ENCODE measurements around the gene ZRANB1.

ZRANB1 gene

DNA sequence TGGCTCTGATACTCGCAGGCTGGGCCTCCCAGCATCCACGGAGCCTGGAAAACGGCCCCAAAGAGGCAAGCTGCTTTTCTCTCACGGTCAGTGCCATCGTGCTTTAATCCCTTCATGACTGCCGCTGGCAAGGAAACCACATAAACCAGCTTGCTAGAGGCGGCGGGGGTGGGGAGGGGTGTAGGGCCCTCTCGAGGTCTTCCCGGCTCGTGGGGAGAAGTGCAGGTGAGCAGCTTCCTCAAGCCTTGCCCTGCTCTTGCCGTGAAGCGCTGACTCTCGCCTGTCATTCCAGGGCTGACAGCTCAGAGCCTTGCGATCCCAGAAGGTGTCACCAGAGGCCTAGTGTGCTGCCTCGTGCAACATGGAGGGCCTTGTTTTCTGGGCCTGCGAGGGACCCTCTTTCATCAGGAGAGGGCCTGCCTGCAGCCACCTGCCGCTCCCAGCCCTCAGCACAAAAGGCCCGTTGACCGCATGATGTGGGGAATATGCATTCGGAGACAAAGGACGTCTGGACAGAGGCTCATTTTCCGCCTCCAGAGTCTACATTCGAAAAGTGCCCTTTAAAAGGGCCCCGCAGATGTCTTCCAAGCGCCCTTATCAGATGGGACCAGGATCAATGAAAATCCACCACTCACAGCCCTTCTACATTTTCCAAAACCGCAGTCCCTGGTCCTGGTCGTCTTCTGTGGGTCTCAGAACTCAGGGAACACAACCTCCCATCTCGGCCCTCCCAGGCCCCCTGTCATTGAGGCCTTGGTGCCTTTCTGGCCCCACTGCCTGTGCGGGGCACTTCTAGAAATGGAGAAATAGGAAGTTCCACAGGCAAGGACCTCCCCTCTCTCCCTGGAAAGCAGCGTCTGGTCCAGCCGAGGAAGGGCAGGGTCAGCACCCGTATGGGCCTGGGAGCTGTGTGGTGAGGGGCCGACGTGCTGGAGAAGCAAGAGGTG, 58.7 kb downstream of the ZRANB1 start:
- Histone ChIP-seq H3K4me1 (ENCODE audit: control insufficient read depth, insufficient read depth, low read length) (no peaks in the 10 kb centered on the region), H3K9me3 (ENCODE audit: control insufficient read depth, insufficient read depth, low read length) (no peaks in the 10 kb centered on the region), H3K9ac (ENCODE audit: low read depth, low read length) (no peak overlapping the region), H3K27ac (ENCODE audit: low read depth, low read length) (no peak overlapping the region), H3K27me3 (ENCODE audit: control insufficient read depth, insufficient read depth, low read length) (no peaks in the 10 kb centered on the region), H3K36me3 (ENCODE audit: control insufficient read depth, insufficient read depth, low read length) (peaks cover 97% of the 10 kb centered on the region), H3K4me3 (ENCODE audit: low read depth, low read length) (no peak overlapping the region)

DNA sequence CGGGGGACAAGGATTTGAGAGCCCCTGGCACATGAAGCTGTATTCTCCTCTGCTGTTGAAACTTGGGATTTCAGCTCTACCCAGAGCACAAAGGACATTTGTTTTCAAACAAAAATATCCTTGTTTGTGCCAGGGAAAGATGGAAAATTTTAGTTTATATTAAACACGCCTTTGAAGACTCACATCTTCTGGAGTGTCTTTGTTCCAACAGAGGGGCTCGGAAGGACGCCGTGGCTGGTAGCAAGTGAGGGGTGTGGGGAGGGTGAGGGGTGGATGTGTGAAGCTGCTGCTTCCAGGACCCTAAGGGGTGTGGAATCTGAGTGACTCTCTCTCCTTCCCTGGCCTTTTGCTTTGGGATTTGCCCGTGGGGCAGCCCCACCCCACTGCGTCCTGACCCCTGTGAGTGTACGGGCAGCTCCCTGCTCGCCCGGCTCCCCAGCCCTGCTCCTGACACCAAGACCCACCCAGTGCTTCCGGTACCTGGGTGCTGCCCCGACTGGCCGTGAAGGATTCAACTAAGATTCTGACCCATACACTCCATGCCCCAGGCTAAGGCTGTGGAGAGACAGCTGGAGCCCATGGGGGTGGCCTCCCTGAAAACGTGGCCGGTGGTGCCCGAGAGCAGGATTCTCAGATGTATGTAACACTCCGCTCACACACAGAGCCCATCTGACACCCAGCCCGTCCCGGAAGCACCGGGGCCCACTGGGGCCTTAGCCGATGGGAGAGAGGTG, 59.6 kb downstream of the ZRANB1 start:
- Histone ChIP-seq H3K27me3 (ENCODE audit: control insufficient read depth, insufficient read depth, low read length) (no peaks in the 10 kb centered on the region), H3K9me3 (ENCODE audit: control insufficient read depth, insufficient read depth, low read length) (no peaks in the 10 kb centered on the region), H3K36me3 (ENCODE audit: control insufficient read depth, insufficient read depth, low read length) (peaks cover 96% of the 10 kb centered on the region), H3K4me3 (ENCODE audit: low read depth, low read length) (no peak overlapping the region), H3K27ac (ENCODE audit: low read depth, low read length) (no peak overlapping the region), H3K9ac (ENCODE audit: low read depth, low read length) (no peak overlapping the region), H3K4me1 (ENCODE audit: control insufficient read depth, insufficient read depth, low read length) (no peaks in the 10 kb centered on the region)

DNA sequence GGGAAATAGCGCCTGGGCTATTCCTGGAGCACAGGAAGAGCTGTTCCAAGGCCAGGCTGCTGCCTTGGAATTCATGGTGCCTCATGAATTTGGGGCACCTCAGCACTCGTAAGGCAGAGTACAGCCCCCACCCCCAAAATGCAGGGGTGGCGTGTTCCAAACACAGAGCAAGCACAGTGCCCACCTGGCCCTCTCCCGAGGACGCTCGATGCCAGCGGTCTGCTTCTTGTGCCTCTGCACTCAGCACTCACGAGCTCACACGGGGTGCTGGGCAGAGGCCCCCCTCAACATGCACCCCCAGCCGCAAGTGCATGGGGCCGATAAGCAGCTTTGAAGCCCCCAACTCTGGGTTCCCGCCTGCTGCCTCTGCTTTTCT, 60.1 kb downstream of the ZRANB1 start:
- no peaks in the 10 kb centered on the region for H3K27me3 ChIP-seq (ENCODE audit: control insufficient read depth, insufficient read depth, low read length)
- H3K27ac ChIP-seq (ENCODE audit: low read depth, low read length): no peak overlapping the region
- peaks cover 96% of the 10 kb centered on the region for H3K36me3 ChIP-seq (ENCODE audit: control insufficient read depth, insufficient read depth, low read length)
- H3K9ac ChIP-seq (ENCODE audit: low read depth, low read length): no peak overlapping the region
- no peaks in the 10 kb centered on the region for H3K9me3 ChIP-seq (ENCODE audit: control insufficient read depth, insufficient read depth, low read length)
- no peaks in the 10 kb centered on the region for H3K4me1 ChIP-seq (ENCODE audit: control insufficient read depth, insufficient read depth, low read length)
- no peak overlapping the region for H3K4me3 ChIP-seq (ENCODE audit: low read depth, low read length)

DNA sequence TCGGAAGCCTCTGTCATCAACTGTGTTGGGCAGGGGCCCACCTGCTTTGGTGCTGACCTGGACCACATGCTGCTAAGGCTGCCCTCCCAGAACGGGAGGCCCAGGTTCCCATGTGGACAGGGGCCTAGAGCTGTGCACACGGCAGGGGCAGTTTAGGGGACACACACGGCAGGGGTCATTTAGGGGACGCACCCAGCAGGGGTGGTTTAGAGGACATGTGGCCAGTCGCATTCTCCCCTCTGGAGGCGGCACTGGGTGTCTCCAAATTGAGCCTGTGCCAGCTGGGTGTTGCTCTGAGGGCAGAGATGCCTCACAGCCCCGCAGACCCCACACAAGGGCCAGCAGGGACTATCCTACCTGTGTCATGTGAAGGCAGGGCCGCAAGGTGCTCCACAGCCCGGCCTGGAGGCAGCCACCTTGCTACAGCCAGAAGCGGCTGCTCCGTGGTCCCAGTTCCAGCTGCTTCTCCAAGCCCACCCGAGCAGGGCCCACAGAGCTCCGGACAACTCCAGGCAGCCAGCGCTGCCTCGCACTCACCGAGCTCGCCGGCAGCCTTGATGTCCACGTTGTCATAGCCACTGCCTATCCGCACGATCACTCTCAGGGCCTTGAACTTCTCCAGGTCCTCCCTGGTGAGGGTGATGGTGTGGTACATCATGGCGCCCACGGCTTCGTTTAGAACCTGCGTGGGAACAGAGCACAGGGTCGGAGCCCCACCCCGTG, 60.7 kb downstream of the ZRANB1 start:
- Histone ChIP-seq H3K27me3 (ENCODE audit: control insufficient read depth, insufficient read depth, low read length) (no peaks in the 10 kb centered on the region), H3K36me3 (ENCODE audit: control insufficient read depth, insufficient read depth, low read length) (peaks cover 96% of the 10 kb centered on the region), H3K9me3 (ENCODE audit: control insufficient read depth, insufficient read depth, low read length) (no peaks in the 10 kb centered on the region), H3K9ac (ENCODE audit: low read depth, low read length) (no peak overlapping the region), H3K27ac (ENCODE audit: low read depth, low read length) (no peak overlapping the region), H3K4me3 (ENCODE audit: low read depth, low read length) (no peak overlapping the region), H3K4me1 (ENCODE audit: control insufficient read depth, insufficient read depth, low read length) (no peaks in the 10 kb centered on the region)

DNA sequence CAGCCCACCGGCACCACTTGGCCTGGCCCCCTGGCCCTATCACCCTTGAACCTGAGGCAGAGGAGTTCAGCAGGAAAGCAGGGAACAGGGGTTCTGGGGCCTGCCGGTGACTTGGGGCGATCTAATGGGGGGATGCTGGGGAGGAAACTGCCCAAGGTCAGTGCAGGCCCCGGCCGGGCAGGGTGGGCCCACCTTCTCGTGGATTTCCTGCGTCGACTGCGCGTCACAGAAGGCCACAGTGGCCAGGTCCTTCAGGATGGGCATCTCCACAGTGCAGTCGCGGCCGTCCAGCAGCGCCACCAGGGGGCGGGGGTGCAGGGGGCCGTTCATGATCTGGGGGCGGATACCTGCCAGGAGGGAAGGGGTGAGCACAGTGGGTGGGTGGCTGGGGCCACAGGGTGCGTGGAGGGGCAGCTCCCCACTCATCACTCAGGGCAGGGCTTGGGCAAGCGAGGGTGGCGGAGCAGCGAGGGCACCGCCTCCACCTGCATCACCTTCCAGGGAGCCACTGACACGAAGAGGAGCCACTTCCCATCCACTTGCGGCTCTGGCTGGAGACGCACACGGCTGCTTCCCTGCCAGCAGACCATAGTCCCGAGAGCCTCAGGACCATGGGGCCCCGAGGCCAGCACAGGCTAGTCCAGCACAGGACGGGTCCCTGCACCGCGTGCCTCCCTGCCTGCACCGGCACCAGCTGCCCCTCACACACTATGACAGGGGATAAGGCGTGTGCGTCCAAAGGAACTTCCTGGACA, 61.4 kb downstream of the ZRANB1 start:
- H3K27me3 ChIP-seq (ENCODE audit: control insufficient read depth, insufficient read depth, low read length): no peaks in the 10 kb centered on the region
- H3K4me1 ChIP-seq (ENCODE audit: control insufficient read depth, insufficient read depth, low read length): no peaks in the 10 kb centered on the region
- peaks cover 95% of the 10 kb centered on the region for H3K36me3 ChIP-seq (ENCODE audit: control insufficient read depth, insufficient read depth, low read length)
- no peak overlapping the region for H3K27ac ChIP-seq (ENCODE audit: low read depth, low read length)
- no peak overlapping the region for H3K9ac ChIP-seq (ENCODE audit: low read depth, low read length)
- no peak overlapping the region for H3K4me3 ChIP-seq (ENCODE audit: low read depth, low read length)
- no peaks in the 10 kb centered on the region for H3K9me3 ChIP-seq (ENCODE audit: control insufficient read depth, insufficient read depth, low read length)

DNA sequence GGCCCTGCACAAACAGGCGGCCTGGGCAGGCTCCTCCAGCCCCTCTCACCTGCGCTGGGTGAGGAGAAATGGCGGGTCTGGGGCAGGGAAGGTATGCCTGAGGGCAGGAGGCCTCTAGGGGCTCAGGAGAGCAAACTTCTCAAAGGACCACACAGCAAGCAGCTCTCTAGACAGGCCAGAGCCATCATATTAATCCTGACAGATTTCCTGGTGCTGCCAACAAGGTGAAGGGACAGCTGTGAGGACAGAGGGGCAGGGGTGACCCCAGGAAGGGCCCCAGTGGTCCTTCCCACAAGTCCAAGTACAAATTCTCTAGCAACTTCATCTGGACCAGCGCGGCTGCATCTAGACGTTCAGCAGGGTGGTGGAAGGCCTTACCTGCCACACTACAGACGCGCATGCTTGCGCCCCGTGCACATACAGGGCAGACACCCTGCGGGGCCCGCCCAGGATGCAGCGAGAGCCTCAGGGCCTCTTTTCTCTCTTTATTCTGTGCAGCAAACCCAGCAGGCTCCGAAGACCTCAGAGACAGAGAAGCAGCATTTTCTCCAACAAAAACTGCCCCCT, 62.1 kb downstream of the ZRANB1 start:
- Histone ChIP-seq H3K4me3 (ENCODE audit: low read depth, low read length) (no peak overlapping the region), H3K4me1 (ENCODE audit: control insufficient read depth, insufficient read depth, low read length) (no peaks in the 10 kb centered on the region; the same call in 1 of the 2 replicates), H3K36me3 (ENCODE audit: control insufficient read depth, insufficient read depth, low read length) (peaks cover 91% of the 10 kb centered on the region), H3K27ac (ENCODE audit: low read depth, low read length) (no peak overlapping the region), H3K27me3 (ENCODE audit: control insufficient read depth, insufficient read depth, low read length) (no peaks in the 10 kb centered on the region), H3K9me3 (ENCODE audit: control insufficient read depth, insufficient read depth, low read length) (no peaks in the 10 kb centered on the region), H3K9ac (ENCODE audit: low read depth, low read length) (no peak overlapping the region)

DNA sequence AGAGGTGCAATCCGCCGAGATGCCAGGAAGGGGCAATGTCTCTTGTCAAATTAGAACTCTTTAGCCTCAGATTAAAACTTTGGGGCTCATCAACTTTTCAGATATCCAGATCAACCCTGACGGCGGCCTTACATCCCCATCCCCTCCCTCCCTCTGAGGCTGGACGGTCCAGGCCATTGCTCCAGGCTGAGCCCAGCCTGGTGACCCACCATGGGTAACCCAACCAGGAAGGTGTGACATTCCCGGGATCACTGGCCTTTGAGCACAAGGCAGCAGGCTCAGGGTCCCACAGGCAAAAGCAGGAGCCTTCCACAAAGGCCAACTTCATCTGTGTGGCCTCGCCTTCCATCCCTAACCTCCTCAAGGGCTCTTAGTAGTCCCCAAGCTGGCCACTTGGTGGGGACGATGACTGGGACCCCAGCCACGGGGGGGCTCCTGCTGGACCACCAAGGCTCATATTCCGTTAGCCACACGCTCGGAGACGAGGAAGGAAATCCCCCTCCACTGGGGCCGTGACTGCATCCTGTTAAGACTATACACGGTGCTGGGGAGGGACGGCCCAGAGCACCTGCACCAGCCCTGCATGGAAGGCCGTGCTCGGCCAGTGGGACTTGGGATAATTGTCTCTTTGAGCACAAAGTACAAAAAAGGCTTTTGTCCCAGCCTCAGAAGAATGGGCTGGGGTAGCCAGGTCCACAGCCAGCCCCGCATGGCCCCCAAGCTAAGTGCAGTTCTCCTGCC, 62.8 kb downstream of the ZRANB1 start:
- H3K4me1 ChIP-seq (ENCODE audit: control insufficient read depth, insufficient read depth, low read length): peaks cover 6% of the 10 kb centered on the region
- H3K9me3 ChIP-seq (ENCODE audit: control insufficient read depth, insufficient read depth, low read length): no peaks in the 10 kb centered on the region
- H3K9ac ChIP-seq (ENCODE audit: low read depth, low read length): no peak overlapping the region
- H3K36me3 ChIP-seq (ENCODE audit: control insufficient read depth, insufficient read depth, low read length): peaks cover 83% of the 10 kb centered on the region
- H3K27me3 ChIP-seq (ENCODE audit: control insufficient read depth, insufficient read depth, low read length): no peaks in the 10 kb centered on the region
- H3K27ac ChIP-seq (ENCODE audit: low read depth, low read length): no peak overlapping the region
- no peak overlapping the region for H3K4me3 ChIP-seq (ENCODE audit: low read depth, low read length)

DNA sequence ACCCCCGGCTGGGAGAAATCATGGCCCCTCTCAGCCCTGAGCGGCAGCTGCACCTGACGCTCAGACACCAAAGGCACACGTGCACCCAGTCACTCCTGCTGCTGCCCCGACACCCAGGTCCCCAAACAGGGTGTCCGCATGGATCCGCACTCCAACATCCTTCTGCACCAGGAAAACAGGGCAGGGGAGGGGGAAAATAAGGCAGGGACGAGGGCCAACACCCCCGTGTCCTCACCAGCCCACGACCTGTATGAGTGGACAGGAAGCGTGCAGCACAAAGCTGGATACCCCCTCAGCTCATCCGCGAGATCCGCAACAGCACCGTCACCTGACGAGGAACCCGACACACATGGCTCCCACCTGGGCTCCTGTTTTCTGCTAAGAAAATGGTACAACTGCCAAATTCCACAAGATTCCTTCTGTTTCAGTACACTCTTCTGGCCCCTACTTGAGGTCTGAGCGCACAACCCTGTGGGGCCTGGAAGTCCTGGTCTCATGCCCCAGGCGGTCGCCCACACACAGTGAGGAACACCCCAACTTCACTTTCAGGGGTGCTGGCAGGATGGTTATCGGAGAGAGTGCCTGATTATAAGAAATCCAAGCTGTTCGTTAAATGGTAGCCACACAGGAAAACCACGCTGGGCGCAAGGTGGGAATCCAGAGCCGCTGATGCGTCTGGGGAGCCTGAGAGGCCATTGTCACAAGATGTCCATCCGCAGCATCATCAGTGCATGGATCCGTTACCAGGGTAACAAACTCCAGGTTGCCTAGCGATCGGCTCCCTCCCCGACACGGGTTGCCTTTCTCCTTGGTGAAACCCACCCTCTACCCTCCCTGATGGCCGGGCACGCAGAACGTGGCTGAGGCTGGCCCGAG, 63.6 kb downstream of the ZRANB1 start:
- Histone ChIP-seq H3K4me1 (ENCODE audit: control insufficient read depth, insufficient read depth, low read length) (peaks cover 14% of the 10 kb centered on the region), H3K4me3 (ENCODE audit: low read depth, low read length) (no peak overlapping the region), H3K36me3 (ENCODE audit: control insufficient read depth, insufficient read depth, low read length) (peaks cover 75% of the 10 kb centered on the region), H3K9me3 (ENCODE audit: control insufficient read depth, insufficient read depth, low read length) (no peaks in the 10 kb centered on the region), H3K27ac (ENCODE audit: low read depth, low read length) (no peak overlapping the region), H3K9ac (ENCODE audit: low read depth, low read length) (no peak overlapping the region), H3K27me3 (ENCODE audit: control insufficient read depth, insufficient read depth, low read length) (no peaks in the 10 kb centered on the region)

DNA sequence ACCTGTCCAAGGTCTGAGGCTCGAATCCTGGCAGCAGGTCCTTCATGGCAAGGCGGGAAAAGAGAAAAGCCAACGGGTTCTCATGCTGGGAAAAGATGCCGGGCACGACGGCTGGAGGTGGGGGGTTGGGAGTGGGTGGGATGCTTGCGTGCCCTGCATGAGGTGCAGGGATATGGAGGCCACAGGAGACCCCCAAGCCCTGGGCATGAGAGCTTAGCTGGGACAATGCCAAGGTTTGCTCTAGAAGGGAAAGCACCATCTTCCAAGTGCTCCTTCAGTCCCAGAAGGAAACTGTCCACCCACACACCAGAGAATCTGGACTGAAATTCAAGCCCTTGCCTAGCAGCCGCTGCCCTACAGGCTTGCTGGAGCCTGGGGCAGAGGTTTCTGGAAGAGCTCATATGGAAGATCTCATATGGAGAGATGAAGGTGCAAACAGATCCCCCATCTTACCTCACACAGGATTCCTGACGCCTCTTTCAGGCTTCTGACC, 64.3 kb downstream of the ZRANB1 start:
- Histone ChIP-seq H3K4me3 (ENCODE audit: low read depth, low read length) (no peak overlapping the region), H3K36me3 (ENCODE audit: control insufficient read depth, insufficient read depth, low read length) (peaks cover 68% of the 10 kb centered on the region), H3K4me1 (ENCODE audit: control insufficient read depth, insufficient read depth, low read length) (peaks cover 16% of the 10 kb centered on the region), H3K9ac (ENCODE audit: low read depth, low read length) (no peak overlapping the region), H3K27me3 (ENCODE audit: control insufficient read depth, insufficient read depth, low read length) (no peaks in the 10 kb centered on the region), H3K9me3 (ENCODE audit: control insufficient read depth, insufficient read depth, low read length) (no peaks in the 10 kb centered on the region), H3K27ac (ENCODE audit: low read depth, low read length) (no peak overlapping the region)

Data from HUES48 (cell line).